Trophoblast cell (in vitro differentiated cells and primary cell): Measurements from ENCODE around the gene ECHDC3.

ENCODE experiments used
- DNase-seq, 2 donors: peaks; one replicate each; pipeline ENCODE4 v3.0.0-alpha.2; 2016
- H2AFZ ChIP-seq: 2 replicates; pipeline ENCODE4 v1.6.1; 2013; ENCODE audit warnings: low read length, moderate library complexity, mild to moderate bottlenecking; ENCODE audit not compliant: insufficient read depth, poor library complexity
- H2AK5ac ChIP-seq: 2 replicates; pipeline ENCODE4 v1.6.1; 2013; ENCODE audit warnings: mild to moderate bottlenecking, low read length
- H2BK120ac ChIP-seq: 2 replicates; pipeline ENCODE4 v1.6.1; 2013; ENCODE audit warnings: low read length, mild to moderate bottlenecking, moderate library complexity; ENCODE audit not compliant: insufficient read depth, poor library complexity
- H2BK12ac ChIP-seq: 2 replicates; pipeline ENCODE4 v1.6.1; 2013; ENCODE audit warnings: mild to moderate bottlenecking, low read length, moderate library complexity
- H2BK5ac ChIP-seq: 2 replicates; pipeline ENCODE4 v1.6.1; 2013; ENCODE audit warnings: low read length, low read depth, moderate library complexity, mild to moderate bottlenecking; ENCODE audit not compliant: poor library complexity
- H3K14ac ChIP-seq: 2 replicates; pipeline ENCODE4 v1.6.1; 2013; ENCODE audit warnings: mild to moderate bottlenecking, low read length
- H3K18ac ChIP-seq: 2 replicates; pipeline ENCODE4 v1.6.1; 2013; ENCODE audit warnings: mild to moderate bottlenecking, low read length
- H3K23ac ChIP-seq: 2 replicates; pipeline ENCODE4 v1.6.1; 2013; ENCODE audit warnings: low read length
- H3K27ac ChIP-seq: 2 replicates; pipeline ENCODE4 v1.5.1; 2013; ENCODE audit warnings: low read depth, mild to moderate bottlenecking, inconsistent platforms, low read length, moderate library complexity
- H3K27me3 ChIP-seq: 2 replicates; pipeline ENCODE4 v1.6.1; 2013; ENCODE audit warnings: inconsistent platforms, mild to moderate bottlenecking, low read length, moderate library complexity; ENCODE audit not compliant: insufficient read depth
- H3K36me3 ChIP-seq, 2 experiments: 1 replicate in 1 of 2; 2 replicates in 1 of 2; pipeline ENCODE4 v1.6.1; 2013; ENCODE audit warnings: low read length in 2 of 2, mild to moderate bottlenecking in 2 of 2, moderate library complexity in 1 of 2; ENCODE audit not compliant: insufficient read depth in 2 of 2, control insufficient read depth in 1 of 2
- H3K4ac ChIP-seq: 2 replicates; pipeline ENCODE4 v1.6.1; 2013; ENCODE audit warnings: low read depth, mild to moderate bottlenecking, low read length, moderate library complexity
- H3K4me1 ChIP-seq, 2 experiments: 1 replicate in 1 of 2; 2 replicates in 1 of 2; pipeline ENCODE4 v1.6.1; 2013; ENCODE audit warnings: low read length in 2 of 2, mild to moderate bottlenecking in 2 of 2, moderate library complexity in 1 of 2; ENCODE audit not compliant: insufficient read depth in 2 of 2, control insufficient read depth in 1 of 2
- H3K4me2 ChIP-seq: 2 replicates; pipeline ENCODE4 v1.6.1; 2013; ENCODE audit warnings: inconsistent platforms, mild to moderate bottlenecking, low read length, moderate library complexity
- H3K4me3 ChIP-seq: 2 replicates; pipeline ENCODE4 v1.5.1; 2013; ENCODE audit warnings: mild to moderate bottlenecking, low read depth, low read length, inconsistent platforms
- H3K79me1 ChIP-seq: one replicate; pipeline ENCODE4 v1.6.1; 2013; ENCODE audit warnings: low read length
- H3K79me2 ChIP-seq: 2 replicates; pipeline ENCODE4 v1.6.1; 2013; ENCODE audit warnings: low read length, mild to moderate bottlenecking; ENCODE audit not compliant: control insufficient read depth, insufficient read depth, poor library complexity
- H3K9ac ChIP-seq: 2 replicates; pipeline ENCODE4 v1.6.1; 2013; ENCODE audit warnings: mild to moderate bottlenecking, low read length
- H3K9me3 ChIP-seq: 2 replicates; pipeline ENCODE4 v1.6.1; 2013; ENCODE audit warnings: low read depth, mild to moderate bottlenecking, control low read depth, inconsistent platforms, low read length; ENCODE audit not compliant: insufficient read depth
- H4K12ac ChIP-seq: 2 replicates; pipeline ENCODE4 v1.6.1; 2013; ENCODE audit warnings: low read depth, mild to moderate bottlenecking, low read length, moderate library complexity
- H4K8ac ChIP-seq: 2 replicates; pipeline ENCODE4 v1.6.1; 2013; ENCODE audit warnings: low read depth, mild to moderate bottlenecking, low read length, moderate library complexity
- H4K91ac ChIP-seq: one replicate; pipeline ENCODE4 v1.6.1; 2013; ENCODE audit warnings: low read depth, mild to moderate bottlenecking, low read length, moderate library complexity
- WGBS: extraction: QIAGEN DNeasy Blood & Tissue Kit; methylation state at CpG from one replicate; pipeline ENCODE4 v1.1.7; 2013; ENCODE audit warnings: missing lambda C conversion rate; ENCODE audit not compliant: insufficient read length, insufficient coverage; ENCODE audit errors: extremely low coverage; 5-methylcytosine and 5-hydroxymethylcytosine counted together

Gene ECHDC3

DNA sequence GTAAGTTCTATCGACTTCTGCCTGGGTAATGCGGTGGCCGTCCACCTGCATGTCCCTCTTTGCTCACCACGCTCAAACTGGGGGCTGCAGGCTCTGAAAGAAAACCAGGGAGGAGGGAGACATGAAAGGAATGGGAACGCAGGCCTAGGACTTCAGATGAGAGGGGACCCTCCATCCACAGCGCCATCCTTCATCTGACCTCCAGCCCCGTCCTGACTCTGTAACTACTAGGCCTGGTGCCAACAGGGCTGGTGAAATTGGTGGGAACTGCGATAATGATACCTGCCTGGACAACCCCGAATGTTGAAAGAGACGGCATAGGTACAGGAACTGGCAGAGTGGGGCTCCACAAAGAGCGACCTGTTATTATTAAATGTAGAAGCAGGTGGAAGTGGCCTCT is 1.3 kb upstream of the ECHDC3 start:
- Histone ChIP-seq H3K4me2 (no peak overlapping the region), H3K14ac (no peak overlapping the region), H3K27me3 (no peaks in the 10 kb centered on the region), H3K79me2 (no peaks in the 10 kb centered on the region), H4K91ac (no peak overlapping the region), H2AK5ac (no peak overlapping the region), H4K12ac (no peak overlapping the region), H3K9ac (no peak overlapping the region), H2AFZ (no peak overlapping the region), H3K4me3 (no peak overlapping the region), H2BK120ac (no peak overlapping the region), H3K27ac (no peak overlapping the region), H3K4me1 (peaks cover 0 to 9% of the 10 kb centered on the region in 2 experiments), H3K4ac (no peak overlapping the region), H2BK5ac (no peak overlapping the region), H4K8ac (no peak overlapping the region), H3K9me3 (peaks cover 3% of the 10 kb centered on the region), H3K18ac (no peak overlapping the region), H2BK12ac (no peak overlapping the region), H3K23ac (no peak overlapping the region), H3K36me3 (no peaks in the 10 kb centered on the region), H3K79me1 (no peaks in the 10 kb centered on the region)
- WGBS, result no CpG with 5 or more reads among the region's 11 CpGs
- no peak for DNase-seq

- H3K23ac ChIP-seq, result no peak overlapping the region
- peaks cover 3% of the 10 kb centered on the region for H3K9me3 ChIP-seq
- no peak overlapping the region for H4K8ac ChIP-seq
- no peak overlapping the region for H3K4me3 ChIP-seq
- H2AK5ac ChIP-seq, result no peak overlapping the region
- H3K27ac ChIP-seq, result no peak overlapping the region
- H3K4me2 ChIP-seq, result peak overlapping the region; percentile 49
- no peak overlapping the region for H2BK120ac ChIP-seq
- WGBS, result no CpG with 5 or more reads among the region's 16 CpGs
- H3K79me2 ChIP-seq, result no peaks in the 10 kb centered on the region
- no peak for DNase-seq
- no peaks in the 10 kb centered on the region for H3K79me1 ChIP-seq
- no peak overlapping the region for H3K4ac ChIP-seq
- H3K9ac ChIP-seq, result no peak overlapping the region
- H2BK5ac ChIP-seq, result no peak overlapping the region
- no peak overlapping the region for H3K14ac ChIP-seq
- no peaks in the 10 kb centered on the region for H3K27me3 ChIP-seq
- H3K18ac ChIP-seq, result no peak overlapping the region
- peaks cover 0 to 9% of the 10 kb centered on the region in 2 experiments for H3K4me1 ChIP-seq
- no peaks in the 10 kb centered on the region for H3K36me3 ChIP-seq
- H2BK12ac ChIP-seq, result no peak overlapping the region
- H4K12ac ChIP-seq, result no peak overlapping the region
- H2AFZ ChIP-seq, result no peak overlapping the region
- no peak overlapping the region for H4K91ac ChIP-seq
These were observed 574 bp upstream of the ECHDC3 start for GRCh38 chr10:11741608-11742007.

DNA sequence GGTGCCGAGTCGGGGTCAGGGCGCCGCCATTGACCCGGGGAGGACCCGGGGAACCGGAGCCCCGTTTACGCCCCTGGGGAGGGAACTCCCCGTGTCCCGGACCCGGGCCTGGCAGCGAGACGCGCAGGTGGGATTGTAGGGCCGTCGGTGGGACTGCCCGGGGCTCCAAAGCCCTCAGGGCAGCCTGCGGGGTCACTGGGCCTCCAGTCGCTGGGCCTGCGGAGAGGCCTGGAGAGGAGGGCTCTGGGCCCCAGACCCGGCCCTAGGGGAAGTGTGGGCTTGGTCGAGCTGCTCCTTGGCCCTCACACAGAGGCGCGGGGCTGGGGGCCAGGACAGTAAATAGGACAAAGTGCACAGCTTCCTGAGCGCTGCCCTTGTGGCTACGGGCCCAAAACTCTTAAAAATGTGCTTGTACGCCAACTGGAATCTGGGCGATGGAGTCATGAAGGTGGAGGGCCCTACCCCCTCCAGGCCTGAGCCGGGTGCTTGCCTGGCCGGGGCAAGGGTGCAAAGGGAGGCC is 657 bp downstream of the ECHDC3 start:
- Histone ChIP-seq H3K79me1 (no peaks in the 10 kb centered on the region), H3K14ac (no peak overlapping the region), H3K18ac (no peak overlapping the region), H2BK12ac (no peak overlapping the region), H4K8ac (peak overlapping the region; percentile 44), H3K4me2 (peak overlapping the region; percentile 69), H4K12ac (no peak overlapping the region), H3K4ac (no peak overlapping the region), H3K27me3 (no peaks in the 10 kb centered on the region), H4K91ac (no peak overlapping the region), H2AFZ (peak overlapping the region; percentile 35), H3K4me3 (peak overlapping the region; percentile 77), H2BK5ac (no peak overlapping the region), H3K9me3 (peaks cover 3% of the 10 kb centered on the region), H3K23ac (no peak overlapping the region), H2BK120ac (no peak overlapping the region), H2AK5ac (no peak overlapping the region), H3K4me1 (peaks cover 0 to 7% of the 10 kb centered on the region in 2 experiments), H3K9ac (no peak overlapping the region), H3K79me2 (no peaks in the 10 kb centered on the region), H3K27ac (no peak overlapping the region), H3K36me3 (no peaks in the 10 kb centered on the region)
- no CpG with 5 or more reads among the region's 31 CpGs for WGBS
- peak; percentile 27 to 53 for DNase-seq

- DNase-seq, result no peak
- H3K27me3 ChIP-seq, result no peaks in the 10 kb centered on the region
- no peak overlapping the region for H3K4me3 ChIP-seq
- no peak overlapping the region for H3K18ac ChIP-seq
- H3K9ac ChIP-seq, result no peak overlapping the region
- no peak overlapping the region for H2AK5ac ChIP-seq
- H2BK120ac ChIP-seq, result no peak overlapping the region
- no peak overlapping the region for H2AFZ ChIP-seq
- no peak overlapping the region for H3K14ac ChIP-seq
- no peaks in the 10 kb centered on the region for H3K36me3 ChIP-seq
- H3K9me3 ChIP-seq, result peaks cover 3% of the 10 kb centered on the region
- H3K23ac ChIP-seq, result no peak overlapping the region
- no peak overlapping the region for H2BK5ac ChIP-seq
- H3K4me1 ChIP-seq, result peaks cover 0 to 7% of the 10 kb centered on the region in 2 experiments
- H2BK12ac ChIP-seq, result no peak overlapping the region
- H3K27ac ChIP-seq, result no peak overlapping the region
- no peak overlapping the region for H4K12ac ChIP-seq
- H4K91ac ChIP-seq, result no peak overlapping the region
- no peak overlapping the region for H3K4me2 ChIP-seq
- H4K8ac ChIP-seq, result no peak overlapping the region
- no peaks in the 10 kb centered on the region for H3K79me2 ChIP-seq
- no CpG with 5 or more reads among the region's 9 CpGs for WGBS
- H3K4ac ChIP-seq, result no peak overlapping the region
- no peaks in the 10 kb centered on the region for H3K79me1 ChIP-seq
These were observed 1.5 kb downstream of the ECHDC3 start for GRCh38 chr10:11743461-11744338.
